Activated naive CD8-positive, alpha-beta T cell treated with anti-CD3 and anti-CD28 coated beads, Interleukin-2, amount 50 U/mL, for 16 hours (primary cell): ENCODE results near the gene MRPL44.
"Not testable (repeated sequence)": the region's sequence is repeated elsewhere in the genome, so short reads cannot be mapped to it uniquely, and the experiment has no call there.

Experiments
- DNase-seq: peaks from one replicate; pipeline ENCODE4 v3.0.0-alpha.2; 2020; ENCODE audit warnings: low read depth, low spot score

MRPL44 gene

GRCh38 chr2:223936862-223937326, 20.4 kb upstream of the MRPL44 start:
- DNase-seq: no peak

GRCh38 chr2:223937535-223937934, 19.7 kb upstream of the MRPL44 start:
- no peak for DNase-seq

- DNase-seq: not testable (repeated sequence)
Observed at GRCh38 chr2:223939438-223939837, 17.8 kb upstream of the MRPL44 start.

- DNase-seq: peak; percentile 51
Observed at GRCh38 chr2:223941579-223942277, 15.5 kb upstream of the MRPL44 start.

DNA sequence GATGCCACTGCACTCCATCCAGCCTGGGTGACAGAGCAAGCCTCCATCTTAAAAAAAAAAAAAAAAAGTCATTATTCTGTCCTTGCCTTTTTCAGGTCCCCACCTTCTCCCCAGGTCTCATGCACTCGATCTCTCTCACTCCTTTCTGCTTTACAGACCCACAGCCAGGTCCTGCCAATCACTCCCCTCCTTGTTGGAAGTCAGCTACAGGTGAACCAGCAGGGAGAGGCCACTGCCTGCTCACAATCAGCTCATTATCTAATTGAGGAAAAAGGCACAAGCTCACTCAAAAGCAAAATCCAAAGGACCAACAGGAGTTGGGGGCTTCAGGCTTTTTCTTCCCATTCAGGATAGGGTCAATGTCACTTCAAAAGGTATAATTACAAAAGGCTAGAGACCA, 14.1 kb upstream of the MRPL44 start:
- DNase-seq: no peak

DNA sequence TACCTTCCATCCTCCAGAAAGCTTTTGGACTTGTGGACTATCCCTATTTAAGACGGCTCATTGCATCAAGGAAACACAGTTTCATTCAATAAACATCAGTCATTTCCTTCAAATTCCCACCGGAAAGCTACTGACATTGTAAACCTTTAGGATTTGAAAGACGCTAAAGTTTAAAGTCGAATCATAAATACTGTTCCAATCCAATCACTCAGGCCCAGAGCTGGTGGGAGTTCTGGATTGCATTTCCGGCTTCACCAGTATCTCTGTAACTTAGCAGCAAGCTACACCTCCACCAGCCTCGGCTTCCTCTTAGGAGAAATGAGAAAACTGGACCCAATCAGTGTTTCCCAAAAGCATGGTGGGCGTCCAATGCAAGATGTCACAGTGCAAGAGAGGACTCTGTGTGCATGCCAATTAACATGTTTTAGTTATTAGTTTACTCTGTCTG, 13.7 kb upstream of the MRPL44 start:
- no peak for DNase-seq

DNA sequence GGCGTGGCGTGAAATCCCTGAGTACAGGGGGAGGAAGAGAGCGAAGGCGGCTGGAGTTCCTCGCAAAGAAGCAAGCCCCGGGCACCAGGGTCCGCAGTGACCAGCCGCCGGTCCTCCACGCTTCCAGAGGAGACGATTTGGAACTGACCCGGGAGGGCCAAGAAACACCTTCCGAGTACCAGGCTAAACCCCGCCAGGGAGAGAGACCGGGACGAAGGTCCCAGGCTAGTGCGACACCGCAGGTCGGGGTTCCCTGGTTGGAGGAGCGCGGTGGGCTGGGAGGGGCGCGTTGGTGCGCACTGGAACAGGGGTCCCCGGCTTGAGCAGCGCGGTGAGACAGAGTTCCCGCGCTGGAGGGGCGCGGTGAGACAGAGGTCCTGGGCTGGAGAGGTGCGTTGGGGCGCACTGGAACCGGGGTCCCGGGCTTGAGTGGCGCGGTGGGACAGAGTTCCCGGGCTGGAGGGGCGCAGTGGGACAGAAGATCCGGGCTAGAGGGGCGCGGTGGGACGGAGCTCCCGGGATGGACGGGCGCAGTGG, 13.0 kb upstream of the MRPL44 start:
- no peak for DNase-seq

DNA sequence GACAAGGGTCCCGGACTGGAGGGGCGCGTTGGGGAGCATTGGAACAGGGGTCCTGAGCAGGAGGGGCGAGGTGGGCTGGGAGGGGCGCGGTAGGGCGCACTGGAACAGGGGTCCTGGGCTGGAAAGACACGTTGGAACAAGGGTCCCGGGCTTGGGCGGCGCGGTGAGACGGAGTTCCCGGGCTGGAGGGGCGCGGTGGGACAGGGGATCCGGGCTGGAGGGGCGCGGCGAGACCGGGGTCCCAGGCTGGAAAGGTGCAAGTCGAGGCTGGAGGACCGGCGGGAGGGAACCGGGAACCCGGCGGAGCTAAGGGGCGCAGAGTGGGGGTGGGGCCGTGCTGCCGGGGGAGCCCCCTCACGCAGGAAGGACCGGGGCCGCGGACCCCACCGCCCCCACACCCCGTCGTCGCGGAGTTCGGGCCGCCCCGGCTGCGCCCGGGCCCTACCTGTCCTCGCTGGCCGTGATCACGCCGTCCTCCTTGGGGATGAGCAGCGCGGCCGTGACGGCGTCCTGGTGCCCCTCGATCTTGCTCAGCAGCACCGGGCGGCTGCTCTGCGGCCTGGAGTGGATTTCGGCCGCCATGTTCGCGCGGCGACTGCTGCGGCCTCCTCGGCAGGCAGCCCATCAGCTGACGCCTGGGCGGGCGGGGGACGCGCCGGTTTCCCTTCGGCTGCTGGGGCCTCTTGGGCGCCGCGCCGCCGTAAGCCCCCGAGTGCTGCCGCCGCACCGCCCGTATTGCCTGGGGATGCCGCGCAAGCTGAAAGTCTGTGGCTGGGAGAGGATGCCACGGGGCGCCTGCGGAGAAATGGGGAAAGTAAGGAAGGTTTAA, 12.3 kb upstream of the MRPL44 start, which contains the start of gene WDFY1:
Gene WDFY1, minus strand, starts transcription at position 633 of the 829 bp plus-strand sequence. Its CDS starts 51 bp downstream, at position 582.
- DNase-seq: peak; percentile 54

DNA sequence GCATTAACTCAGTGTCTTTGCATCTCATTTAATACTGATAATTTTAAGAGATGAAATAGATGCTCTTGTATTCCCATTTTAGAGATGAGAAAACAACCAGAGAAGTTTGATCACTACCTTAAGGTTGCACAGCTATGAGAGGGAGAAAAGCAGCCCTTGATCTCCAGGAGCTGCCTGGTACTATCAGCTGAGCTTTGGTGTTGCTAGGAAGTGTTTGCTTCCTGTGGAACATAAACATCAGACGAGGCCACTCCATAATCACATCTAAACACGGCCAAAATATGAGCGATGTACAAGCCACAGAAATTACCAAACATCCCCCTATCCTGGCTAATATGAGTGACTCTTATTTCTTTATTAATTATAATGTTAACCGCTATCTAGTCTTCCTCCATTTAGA, 11.5 kb upstream of the MRPL44 start:
- DNase-seq: no peak

DNA sequence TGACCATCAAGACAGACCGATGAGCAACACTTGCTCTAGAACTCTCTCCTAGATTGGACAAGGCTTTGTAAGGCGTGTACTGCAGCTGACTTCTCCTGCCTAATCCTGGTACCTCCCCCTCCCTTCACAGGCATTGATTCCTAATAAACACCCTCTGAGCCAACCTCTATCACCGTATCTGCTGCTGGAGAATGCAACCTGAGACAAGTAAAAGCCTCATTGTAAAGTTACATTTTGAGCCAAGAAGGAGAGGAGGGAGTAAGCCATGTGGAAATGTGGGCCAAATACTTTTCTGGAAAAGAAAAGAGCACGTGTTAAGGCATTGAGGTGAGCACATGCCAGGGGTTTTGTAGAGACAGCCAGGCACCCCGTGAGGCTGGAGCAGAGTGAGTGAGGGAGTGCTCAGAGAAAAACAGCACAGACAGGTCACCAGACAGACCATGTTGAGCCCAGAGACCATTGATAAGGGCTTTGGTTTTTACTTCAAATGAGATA, 9.5 kb upstream of the MRPL44 start:
- DNase-seq: no peak

DNA sequence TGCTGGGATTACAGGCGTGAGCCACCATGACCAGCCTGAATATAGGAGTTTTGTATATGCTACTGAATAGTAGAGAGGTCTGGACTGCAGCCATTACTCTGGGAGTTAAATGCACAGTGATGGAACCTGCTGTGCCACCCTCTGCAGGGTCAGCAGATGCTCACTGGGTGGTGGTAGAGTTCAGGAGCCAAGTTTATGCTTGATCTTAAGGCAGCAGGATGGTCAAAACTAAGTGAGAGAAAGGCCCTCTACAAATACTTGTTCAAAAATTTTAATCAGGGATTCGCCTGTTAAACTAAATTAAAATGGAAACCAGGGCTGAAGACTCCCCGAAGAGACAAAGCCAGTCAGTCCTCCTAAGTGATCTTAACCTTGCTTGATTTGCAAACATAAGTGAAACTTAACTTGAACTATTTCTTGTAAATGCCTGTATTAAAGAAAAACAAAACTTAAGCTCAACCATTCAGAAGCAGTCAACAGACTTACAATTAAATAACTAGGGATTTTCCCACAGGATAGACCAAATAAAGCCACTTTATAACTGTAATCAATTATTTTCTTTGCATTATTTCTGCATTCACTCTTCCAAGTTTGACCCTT, 7.9 kb upstream of the MRPL44 start:
- no peak for DNase-seq

DNA sequence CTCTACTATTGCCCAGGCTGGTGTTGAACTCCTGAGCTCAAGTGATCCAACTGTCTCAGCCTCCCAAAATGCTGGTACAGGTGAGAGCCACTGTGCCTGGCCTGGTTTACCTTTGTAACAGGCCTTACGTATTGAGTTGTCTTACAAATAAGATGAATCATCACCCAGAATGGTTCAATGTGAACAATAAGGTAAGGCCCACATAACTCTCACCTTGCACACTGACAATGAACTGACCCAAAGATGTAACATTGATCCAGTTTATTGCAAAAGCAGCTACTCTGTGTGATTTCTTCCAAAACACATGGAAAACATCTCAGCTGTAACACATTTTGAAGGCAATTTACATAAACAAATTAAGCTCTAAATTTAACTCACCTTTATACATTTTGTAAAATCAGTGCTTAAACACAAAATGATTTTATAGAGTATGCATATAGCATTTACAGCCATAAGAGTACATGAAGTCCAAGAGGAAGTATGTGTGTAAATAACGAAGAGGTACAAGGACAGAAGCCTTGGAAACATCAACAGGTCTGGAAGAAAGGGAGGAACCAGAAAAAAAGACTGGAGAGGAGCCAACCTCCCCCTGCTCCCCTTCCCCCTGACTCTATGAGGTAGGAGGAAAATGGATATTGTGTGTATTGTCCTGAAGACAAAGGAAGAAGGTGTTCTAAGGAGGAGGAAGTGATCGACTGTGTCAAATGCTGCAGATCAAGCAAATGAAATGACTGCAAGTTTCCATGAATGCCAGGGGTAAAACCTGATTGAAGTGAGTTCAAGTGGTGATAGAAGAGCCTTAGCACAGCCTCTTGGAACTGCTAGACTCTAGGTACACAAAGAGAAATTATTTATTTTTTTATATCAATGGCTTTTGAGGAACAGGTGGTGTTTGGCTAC, 6.6 kb upstream of the MRPL44 start:
- no peak for DNase-seq

- no peak for DNase-seq
Observed at GRCh38 chr2:223952280-223952968, 4.8 kb upstream of the MRPL44 start.

GRCh38 chr2:223954401-223954800, 2.9 kb upstream of the MRPL44 start:
- no peak for DNase-seq

DNA sequence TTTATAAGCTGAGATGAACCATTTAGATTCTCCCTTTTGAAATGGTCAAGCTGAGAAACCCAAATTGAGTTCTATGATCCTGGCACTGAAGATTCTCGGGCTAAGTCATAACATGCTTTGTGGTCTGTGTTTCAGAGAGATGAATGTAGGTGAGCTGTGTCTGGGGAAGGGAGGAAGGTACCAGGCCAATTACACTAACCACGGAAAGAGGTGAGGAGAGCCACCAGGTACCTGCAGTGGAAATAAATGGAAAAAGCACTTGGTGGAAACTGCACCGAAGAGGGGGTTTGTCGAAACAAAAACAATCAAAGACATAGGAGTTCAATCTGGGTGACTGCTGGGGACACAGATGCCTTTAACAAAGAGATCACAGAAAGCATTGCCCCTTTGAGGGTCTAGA, 963 bp upstream of the MRPL44 start:
- DNase-seq: no peak

GRCh38 chr2:223959688-223960087, 2.4 kb downstream of the MRPL44 start:
- no peak for DNase-seq

DNA sequence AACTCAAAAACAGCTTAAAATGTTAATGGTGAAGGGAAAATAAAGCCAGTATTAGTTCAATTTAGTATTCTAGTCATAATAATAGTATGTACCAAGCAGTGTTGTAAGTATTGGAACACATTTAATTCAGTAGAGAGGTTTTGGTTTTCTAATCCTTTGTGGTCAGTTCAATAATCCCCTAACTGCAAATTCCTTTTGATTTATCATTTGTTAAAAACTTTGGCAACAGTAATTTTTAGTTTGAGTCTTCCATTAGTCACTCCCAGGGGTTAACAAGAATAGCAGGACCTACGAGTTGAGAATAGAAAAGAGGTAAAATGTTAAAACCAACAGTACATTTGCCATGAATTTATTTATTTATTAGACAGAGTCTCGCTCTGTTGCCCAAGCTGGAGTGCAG, 10.7 kb downstream of the MRPL44 start:
- no peak for DNase-seq

DNA sequence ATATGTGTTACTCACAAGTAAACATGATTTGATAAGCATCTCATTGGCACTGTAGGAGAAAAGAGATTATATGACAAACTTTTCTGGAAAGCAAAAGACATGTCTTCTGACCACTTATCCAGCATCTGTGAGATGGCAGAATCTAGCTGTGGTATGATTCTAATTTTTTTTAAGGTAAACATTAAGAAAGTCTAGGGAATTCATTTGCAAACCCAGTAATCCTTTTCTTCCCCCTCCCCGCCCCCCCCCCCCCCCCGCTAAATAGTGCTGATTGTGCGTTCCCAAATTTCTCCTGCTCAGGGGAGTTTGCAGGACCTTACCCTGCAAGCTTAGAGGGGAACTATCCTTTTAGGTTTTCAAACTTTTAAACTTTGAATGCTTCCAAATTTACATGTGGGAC, 12.1 kb downstream of the MRPL44 start:
- DNase-seq: no peak

GRCh38 chr2:223969856-223970255, 12.6 kb downstream of the MRPL44 start:
- DNase-seq: no peak
